Midbrain (tissue), 1 donor: ENCODE results near the gene ARHGEF16.

ENCODE experiments used
- DNase-seq: peaks from one replicate; lab custom pipeline; 2025; lab: John Stamatoyannopoulos, UW

Gene ARHGEF16

DNA sequence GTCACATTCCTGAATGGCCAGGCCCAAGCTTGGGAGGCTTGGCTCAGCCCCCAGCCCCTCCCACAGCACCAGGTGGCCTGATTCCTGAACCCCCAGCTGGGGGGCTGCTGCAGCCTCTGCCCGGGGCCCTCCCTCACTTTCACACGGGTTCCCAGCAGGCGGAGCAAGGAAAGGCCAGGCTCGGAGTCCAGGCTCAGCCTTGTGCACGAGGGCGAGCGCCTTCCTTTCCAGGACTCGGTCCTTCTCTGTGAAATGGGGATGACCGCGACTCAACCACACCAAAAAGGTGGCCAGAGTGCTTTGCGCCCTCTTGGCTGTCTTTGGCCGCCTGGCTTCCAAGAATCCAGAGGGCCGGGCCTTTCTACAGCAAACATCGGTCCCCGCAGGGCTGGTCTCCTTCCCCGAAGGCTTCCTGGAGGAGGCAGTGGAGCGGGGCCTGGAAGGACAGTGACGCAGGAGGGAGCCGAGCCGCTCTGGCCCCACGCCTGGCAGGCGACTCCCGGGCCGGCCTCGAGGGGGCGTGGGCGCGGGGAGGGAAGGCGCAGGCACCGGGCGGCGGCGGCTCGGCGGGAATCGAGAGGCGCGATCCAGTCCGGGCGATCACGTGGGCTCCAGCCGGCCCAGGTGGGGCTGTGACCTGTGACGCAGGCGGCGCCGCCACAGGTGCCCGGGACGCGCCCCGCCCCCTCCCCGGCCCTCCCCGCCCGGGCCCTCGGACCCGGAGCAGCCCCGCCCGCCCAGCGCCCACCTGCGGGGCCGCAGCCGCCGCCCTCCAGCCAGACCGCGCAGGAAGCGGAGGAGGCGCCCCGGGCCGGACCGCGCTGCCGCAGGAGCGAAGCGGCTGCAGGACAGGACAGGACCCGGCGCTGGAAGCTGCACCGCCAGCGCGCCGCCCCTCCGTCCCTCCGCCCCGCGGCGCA is at the start of gene ARHGEF16:
Gene ARHGEF16 (plus strand): TSS at position 775 of the 920 bp plus-strand sequence. CDS start 8,420 bp downstream, outside the sequence.
- no peak for DNase-seq

DNA sequence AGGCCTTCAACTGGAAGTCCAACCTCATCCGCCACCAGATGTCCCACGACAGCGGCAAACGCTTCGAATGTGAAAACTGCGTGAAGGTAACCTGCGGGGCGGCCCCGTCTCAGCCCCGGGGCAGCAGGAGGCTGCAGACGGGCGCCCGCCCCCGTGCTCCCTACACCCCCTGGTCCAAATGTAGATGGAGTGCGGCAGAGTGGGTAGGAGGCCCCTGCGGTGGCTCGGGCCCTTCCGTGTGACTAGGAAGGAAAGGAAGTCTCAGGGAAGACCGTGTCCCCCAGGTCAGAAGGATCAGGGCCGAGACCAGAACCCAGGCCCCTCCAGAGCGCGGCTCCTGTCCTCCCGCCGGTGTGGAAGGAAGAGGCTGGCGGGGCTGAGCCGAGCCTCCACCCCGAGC is 49.7 kb upstream of the ARHGEF16 start:
- no peak for DNase-seq

DNA sequence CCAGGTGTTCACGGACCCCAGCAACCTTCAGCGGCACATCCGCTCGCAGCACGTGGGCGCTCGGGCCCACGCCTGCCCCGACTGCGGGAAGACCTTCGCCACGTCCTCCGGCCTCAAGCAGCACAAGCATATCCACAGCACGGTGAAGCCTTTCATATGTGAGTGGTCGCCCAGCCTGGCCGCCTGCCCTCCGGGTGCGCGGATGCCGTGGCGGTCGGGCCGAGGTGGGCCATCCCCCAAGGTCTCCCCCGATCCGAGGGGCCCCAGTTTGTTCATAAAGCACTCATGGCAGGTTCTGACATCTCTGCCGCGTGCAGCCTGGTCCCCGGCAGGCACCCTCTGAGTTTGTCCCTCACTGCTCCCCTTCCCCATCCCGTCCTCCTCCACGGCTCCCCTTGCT is 49.0 kb upstream of the ARHGEF16 start:
- no peak for DNase-seq

DNA sequence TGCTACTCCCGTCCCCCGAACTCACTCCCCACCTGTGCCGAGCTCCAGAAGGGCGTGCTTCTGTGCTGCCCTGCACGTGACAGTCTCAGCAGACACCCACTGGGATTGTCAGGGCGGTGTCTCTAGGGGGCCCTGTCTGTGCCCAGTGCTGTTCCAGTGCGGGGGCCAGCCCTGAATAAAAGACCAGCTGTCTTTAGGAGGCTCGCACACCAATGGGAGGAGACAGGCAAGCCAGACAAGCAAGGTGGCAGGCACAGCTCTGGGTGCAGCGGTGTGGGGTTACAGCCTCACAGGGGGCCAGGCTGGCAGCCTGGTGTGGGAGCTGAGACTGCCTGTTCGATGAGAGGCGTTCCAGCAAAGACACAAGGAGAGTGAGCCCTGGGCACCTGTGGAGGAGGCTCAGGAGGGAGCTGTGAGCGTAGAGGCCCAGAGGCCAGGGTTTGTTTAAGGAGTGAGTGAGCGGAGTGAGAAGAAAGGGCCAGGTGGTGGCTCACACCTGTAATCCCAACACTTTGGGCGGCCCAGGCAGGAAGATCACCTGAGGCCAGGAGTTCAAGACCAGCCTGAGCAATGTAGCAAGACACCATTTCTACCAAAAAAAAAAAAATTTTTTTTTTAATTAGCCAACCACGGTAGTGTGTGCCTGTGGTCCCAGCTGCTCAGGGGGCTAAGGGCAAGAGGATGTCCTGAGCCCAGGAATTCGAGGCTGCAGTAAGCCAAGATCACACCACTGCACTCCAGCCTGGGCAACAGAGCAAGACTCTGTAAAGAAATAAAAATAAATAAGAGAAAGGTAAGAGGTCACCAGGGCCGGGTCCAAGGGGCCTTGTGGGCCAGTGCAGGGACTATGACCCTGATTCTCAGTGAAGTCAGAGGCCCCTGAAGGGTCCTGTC is 48.2 kb upstream of the ARHGEF16 start:
- DNase-seq, result no peak

DNA sequence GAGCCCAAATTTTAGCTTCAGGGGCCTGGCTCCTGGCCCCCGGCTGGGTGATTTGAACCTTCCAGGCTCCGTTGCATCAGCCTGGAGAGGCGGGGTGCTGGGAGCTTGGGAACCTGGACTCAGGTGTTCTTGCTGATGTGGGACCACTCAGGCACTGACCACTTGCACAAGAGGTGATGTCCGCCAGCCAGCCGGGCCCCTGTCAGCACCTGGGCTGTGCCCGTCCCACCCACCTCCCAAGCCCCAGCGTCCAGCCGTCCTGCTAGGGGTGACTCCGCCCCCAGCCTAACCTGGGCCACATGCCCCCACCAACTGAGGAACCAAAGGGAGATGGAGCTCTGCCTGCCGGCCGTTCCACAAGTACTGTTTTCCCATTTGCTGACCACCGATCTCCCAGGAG is 47.4 kb upstream of the ARHGEF16 start:
- DNase-seq, result no peak

DNA sequence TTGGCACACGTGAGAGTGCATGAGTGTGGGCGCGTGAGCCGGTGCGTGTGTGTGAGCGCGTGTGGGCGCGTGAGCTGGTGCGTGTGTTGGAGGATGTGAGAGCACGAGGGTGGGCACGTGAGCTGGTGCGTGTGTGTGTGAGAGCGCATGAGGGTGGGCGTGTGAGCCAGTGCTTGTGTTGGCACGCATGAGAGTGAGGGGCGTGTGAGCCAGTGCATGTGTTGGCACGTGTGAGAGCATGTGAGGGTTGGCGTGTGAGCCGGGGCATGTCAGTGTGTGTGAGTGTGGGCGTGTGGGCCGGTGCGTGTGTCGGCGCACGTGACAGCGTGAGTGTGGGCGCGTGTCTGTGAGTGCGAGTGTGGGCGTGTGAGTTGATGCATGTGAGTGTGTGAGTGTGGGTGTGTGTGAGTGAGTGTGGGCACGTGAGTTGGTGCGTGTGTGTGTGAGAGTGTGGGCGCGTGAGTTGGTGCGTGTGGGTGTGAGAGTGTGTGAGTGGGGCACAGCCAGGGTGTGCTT is 45.7 kb upstream of the ARHGEF16 start:
- DNase-seq, result no peak

DNA sequence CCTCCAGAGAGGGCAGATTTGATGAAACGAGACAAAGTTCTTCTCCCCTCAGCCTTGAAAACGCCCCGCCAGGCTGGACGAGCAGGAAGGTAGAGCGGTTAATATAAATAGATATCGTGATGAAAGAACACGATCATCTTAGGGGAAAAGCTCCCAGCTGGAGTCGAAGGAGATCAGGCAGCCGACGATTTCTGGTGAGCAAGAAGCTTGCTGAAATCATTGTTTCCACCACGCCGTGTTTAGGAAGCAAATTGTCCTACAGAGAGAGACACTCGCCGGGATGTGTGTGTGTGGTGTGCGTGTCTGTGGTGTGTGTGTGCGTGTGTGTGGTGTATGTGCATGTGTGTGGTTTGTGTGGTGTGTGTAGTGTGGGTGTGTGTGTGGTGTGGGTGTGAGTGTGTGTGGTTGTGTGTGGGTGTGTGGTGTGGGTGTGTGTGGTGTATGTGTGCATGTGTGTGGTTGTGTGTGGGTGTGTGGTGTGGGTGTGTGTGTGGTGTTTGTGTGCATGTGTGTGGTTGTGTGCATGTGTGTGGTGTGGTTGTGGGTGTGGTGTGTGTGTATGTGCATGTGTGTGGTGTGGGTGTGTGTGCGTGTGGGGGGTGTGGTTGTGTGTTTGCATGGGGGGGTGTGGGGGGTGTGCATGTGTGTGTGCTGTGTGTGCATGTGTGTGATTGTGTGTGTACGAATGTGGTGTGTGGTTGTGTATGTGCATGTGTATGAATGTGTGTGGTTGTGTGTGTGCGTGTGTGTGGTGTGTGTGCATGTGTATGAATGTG is 44.9 kb upstream of the ARHGEF16 start:
- DNase-seq, result no peak

DNA sequence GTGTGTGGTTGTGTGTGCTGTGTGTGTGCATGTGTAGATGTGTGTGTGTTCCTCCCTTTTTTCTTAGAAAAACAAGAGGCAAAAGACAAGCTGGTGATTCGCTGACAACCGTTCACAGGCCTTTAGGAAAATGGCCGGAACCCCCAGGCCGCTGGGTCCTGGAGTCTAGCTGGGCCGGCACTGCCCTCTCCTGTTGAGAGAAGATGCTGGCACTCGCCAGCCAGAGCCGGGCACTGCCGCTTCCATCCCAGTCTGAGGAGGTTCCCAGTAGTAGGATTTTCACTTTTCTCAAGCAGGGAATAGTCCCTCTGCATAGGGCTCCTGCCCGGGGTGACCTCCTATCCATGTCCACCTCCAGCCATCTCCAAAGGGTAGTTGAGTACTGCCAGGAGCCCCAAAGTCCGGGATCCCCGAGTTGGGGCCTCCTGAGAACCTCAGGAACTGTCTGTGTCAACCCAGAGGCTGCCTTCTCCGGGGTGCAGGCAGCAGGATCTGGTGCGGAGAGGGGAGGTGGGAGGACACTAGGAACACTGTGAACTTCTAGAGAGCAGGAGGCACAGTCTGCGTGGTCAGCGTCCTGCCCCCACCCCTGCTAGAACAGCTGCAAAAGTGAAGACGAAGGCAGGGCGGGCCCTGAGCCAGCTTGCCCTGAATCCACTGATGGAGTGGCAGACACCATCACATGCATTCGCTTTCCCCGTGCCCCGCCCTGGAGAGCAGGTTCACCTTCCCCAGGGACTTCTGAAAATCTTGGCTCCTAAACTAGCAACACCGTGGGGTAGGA is 44.1 kb upstream of the ARHGEF16 start:
- peak; percentile 82 for DNase-seq

DNA sequence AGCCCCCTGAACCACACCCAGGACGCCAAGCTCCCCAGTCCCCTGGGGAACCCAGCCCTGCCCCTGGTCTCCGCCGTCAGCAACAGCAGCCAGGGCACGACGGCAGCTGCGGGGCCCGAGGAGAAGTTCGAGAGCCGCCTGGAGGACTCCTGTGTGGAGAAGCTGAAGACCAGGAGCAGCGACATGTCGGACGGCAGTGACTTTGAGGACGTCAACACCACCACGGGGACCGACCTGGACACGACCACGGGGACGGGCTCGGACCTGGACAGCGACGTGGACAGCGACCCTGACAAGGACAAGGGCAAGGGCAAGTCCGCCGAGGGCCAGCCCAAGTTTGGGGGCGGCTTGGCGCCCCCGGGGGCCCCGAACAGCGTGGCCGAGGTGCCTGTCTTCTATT is 42.7 kb upstream of the ARHGEF16 start:
- no peak for DNase-seq

DNA sequence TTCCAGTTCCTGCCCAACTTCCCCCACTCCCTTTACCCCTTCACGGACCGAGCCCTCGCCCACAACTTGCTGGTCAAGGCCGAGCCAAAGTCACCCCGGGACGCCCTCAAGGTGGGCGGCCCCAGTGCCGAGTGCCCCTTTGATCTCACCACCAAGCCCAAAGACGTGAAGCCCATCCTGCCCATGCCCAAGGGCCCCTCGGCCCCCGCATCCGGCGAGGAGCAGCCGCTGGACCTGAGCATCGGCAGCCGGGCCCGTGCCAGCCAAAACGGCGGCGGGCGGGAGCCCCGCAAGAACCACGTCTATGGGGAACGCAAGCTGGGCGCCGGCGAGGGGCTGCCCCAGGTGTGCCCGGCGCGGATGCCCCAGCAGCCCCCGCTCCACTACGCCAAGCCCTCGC is 42.1 kb upstream of the ARHGEF16 start:
- DNase-seq, result no peak

DNA sequence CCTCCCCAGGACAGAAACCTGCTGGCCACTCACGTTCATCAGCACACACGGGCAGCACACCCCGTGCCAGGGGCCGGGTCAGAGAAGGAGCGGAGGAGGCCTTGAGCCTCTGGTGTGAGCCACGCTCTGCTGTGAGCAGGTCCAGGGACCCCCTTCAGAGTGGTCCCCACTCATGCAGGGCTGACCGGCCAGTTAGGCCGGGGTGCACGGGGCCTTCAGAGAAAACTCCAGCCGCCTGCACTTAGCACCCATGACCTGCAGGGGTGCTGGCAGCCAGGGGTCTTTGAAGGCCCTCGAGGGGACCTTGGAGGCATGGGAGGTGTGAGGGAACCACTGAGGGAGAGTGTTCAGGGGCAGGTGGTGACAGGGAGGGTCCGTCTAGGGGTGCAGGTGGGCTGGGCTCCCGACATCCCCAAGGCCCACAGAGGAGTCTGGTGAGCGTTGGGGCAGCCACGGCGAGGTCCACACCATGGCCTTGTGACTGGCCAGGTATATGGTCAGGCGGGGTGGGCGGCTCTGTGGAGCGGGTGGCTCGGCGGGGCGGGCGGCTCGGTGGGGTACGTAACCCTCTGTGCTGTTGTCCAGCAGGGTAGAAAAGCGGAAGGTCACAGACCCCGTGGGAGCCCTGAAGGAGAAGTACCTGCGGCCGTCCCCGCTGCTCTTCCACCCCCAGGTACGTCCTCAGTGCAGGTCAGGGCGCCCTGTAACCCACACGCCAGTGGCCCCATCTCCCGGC is 40.3 kb upstream of the ARHGEF16 start:
- DNase-seq, result no peak

DNA sequence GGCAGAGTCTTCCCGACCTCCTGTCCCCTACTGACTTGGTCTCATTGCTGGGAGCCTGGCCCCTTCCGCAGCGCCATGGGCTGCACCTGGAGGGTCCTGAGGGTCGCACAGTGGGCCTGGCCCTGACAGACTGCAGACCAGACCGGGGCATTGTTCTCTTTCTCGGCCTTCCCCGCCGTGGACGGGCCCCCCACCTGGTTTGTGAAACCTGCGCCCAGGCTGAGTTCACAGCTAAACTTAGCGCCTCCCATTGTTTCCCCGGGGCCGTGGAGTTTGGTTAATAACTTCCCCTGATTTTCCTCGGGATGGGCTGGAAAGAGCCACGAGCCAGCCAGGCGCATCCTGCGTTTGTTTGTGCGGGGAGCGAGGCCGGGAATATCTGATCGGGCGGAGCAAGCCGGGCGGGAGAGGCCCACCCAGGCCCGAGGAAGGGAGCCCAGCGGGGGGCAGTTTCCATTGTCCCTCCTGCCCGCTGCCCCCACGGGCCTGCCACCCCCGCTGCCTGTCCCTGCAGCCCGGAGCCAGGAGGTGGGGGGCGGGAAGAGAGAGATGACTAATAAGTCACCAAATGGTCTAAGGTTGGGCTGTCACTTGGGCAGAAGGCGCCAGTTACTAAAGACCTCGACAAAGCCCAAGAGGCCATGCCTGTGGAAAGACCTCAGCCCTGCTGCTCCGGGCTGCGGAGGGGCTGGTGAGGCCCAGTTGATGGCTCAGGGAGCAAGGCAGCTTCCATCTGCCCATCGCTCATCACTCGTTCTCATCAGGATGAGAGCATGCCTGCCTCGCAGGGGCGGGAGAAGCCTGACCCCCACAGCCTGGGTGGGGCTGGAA is 39.0 kb upstream of the ARHGEF16 start:
- no peak for DNase-seq

DNA sequence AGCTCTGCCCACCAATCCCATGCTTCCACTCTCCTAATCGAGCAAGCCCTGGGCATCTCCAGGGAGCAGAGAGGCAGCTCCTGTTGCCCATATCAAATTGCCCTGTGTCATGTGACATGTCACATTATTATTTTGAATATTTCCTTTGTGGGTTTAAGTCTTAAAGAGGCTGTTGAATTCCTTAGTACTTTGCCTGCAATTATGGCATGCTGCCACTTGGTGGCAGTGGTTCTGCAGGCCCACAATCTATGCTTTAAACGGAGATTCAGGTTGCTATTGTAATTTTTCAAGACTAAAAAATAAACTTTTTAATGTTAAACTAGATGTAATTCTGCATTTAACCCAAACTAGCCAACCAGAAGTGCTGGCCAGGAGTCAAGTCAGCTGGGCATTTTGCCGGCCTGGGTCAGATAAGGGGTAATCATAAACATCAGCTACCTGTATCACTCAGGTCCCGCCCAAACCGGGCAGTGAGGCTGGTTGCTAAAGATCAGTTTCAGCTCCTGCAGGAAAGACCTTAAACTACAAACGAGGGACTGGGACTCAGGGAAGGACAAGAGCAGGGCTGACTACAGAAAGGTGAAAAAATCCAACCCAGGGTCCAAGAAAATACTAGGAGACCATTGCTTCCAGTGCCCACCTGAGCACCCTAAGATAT is 37.3 kb upstream of the ARHGEF16 start:
- no peak for DNase-seq

DNA sequence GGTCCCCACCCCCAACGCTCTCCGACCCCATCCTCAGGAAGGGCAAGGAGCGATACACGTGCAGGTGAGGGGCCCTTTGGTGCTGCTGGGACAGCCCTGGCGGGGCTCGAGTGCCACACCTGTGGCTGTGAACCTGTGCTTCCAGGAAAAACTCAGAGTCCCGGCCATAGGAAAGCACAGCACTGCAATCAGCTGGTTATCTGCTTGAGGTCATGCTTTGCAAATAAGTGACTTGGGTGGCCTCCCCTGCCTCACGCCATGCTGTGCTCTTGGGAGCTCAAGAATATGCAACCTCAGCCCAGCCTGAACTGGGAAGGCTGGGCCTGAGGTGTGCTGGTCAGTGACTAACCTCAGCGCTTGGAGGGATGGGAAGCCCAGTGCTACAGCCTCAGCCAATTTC is 36.5 kb upstream of the ARHGEF16 start:
- DNase-seq, result no peak

DNA sequence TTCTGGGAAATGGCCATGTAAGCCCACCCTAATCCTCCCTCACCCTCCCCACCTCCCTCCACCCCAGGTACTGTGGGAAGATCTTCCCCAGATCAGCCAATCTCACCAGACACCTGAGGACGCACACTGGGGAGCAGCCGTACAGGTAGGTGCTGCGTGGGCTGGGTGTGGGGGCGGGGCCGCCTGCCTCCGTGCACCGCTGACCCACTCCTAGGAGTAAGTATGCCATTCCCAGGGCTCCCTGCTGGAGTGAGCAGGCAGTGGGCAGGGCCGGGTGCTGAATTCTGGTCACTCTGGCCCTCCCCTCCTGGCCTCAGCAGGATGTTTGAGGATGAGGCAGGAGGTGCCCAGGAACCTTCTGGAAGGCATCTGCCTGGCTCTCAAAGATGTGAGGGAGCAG is 35.9 kb upstream of the ARHGEF16 start:
- DNase-seq, result no peak

DNA sequence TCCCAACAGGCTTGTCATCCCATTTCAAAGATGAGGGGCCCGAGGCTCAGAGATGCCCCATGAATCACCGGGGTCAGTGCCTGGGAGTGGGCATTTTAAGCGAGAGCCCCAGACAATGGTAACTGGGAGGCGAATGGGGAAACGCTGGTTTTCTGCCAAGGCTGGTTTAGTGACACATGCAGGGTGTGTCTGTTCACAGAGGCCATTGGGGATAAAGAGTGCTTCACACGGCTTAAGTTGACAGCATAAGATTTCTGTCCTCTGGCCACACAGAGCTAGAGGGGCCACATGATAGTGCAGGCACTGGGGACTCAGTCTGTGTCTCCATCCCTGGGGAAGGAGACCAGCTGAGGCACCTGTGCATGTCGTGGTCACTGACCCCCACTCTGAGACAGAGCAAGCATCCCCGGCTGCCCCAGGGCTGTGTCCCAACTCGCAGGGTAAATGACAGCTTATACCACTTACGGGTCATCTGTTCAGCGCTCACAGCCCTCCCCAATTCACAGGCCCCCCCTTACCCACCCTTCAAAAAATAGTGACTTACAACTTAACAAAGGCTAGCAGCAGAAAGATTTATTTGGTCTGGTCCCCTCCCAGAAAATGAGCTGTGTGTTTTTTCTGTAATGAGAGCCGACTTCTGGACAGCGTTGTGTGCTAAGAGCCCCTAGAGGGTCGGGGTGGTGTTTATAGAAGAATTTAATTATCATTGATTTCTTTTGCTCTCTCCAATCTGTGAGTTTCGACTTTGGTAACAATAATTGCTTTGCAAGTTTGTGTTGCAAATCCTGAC is 34.9 kb upstream of the ARHGEF16 start:
- DNase-seq, result no peak

DNA sequence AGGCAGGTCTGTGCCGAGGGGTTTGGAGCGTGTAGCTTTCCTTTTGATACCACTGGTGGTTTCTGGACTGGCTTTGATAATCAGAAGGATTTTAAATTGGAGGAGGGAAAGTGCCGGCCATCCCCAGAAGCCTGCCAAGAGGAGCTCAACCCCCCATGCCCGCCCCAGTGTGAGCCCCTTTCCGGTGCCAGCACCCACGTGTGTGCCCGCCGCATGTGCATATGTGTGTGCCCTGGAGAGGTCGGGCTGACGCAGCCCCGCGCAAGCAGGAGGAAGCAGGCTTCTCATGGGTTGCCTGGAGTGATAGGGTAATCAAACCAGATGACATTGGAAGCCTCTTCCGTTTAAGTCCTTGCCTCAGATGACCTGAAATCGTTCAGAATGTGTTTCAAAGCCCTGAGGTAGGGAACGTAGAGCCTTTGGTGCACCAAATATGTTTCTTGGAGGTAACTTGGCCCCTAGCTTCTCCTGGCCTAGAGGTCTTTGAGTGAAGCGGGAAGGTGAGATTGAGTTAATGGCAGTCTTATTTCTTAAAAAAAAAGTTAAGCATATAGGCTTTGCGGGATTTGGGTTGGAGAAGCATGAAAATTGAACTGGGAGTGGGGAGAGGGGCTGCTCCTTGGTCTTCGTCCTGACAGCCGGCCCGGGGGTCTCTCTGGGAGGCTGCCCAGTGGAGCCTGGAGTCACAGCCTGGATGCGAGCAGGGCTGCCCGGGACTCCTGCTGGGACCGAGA is 34.1 kb upstream of the ARHGEF16 start:
- DNase-seq, result no peak
